BE2C (cell line): Measurements from ENCODE around the gene RBP4.

ENCODE experiments used
- DNase-seq: peaks from one replicate; pipeline ENCODE4 v3.0.0-alpha.2; 2020
- H3K27me3 ChIP-seq: fragments of 250-450 bp; sonication (Bioruptor Pico); 2 replicates; pipeline ENCODE4 v1.5.1; 2020; ENCODE audit warnings: mild to moderate bottlenecking
- H3K36me3 ChIP-seq: fragments of 250-450 bp; sonication (Bioruptor Pico); 2 replicates; pipeline ENCODE4 v1.5.1; 2020; ENCODE audit warnings: mild to moderate bottlenecking
- H3K4me1 ChIP-seq: fragments of 250-450 bp; sonication (Bioruptor Pico); 2 replicates; pipeline ENCODE4 v1.5.1; 2020
- H3K4me3 ChIP-seq: 2 replicates; pipeline ENCODE4 v1.5.1; 2011; ENCODE audit warnings: low read depth, low read length
- H3K9me3 ChIP-seq: fragments of 250-450 bp; sonication (Bioruptor Pico); 2 replicates; pipeline ENCODE4 v1.5.1; 2020
- CTCF ChIP-seq: IDR thresholded peaks from 2 replicates; pipeline ENCODE4 v1.5.1; 2012; ENCODE audit warnings: mild to moderate bottlenecking, low read depth, low read length

The RBP4 gene

GRCh38 chr10:93593749-93594148, 7.3 kb downstream of the RBP4 start:
- Histone ChIP-seq H3K36me3 (no peaks in the 10 kb centered on the region), H3K9me3 (no peaks in the 10 kb centered on the region), H3K4me1 (no peaks in the 10 kb centered on the region), H3K27me3 (no peaks in the 10 kb centered on the region), H3K4me3 (no peak overlapping the region)
- TF ChIP-seq CTCF = no peak
- DNase-seq = no peak

- H3K4me3 ChIP-seq = no peak overlapping the region
- no peaks in the 10 kb centered on the region for H3K4me1 ChIP-seq
- no peaks in the 10 kb centered on the region for H3K27me3 ChIP-seq
- no peaks in the 10 kb centered on the region for H3K36me3 ChIP-seq
- no peak for TF ChIP-seq CTCF
- no peak for DNase-seq
- H3K9me3 ChIP-seq = no peaks in the 10 kb centered on the region
These were observed 7.8 kb downstream of the RBP4 start for GRCh38 chr10:93593254-93593653.

GRCh38 chr10:93591065-93591808, 9.8 kb downstream of the RBP4 start:
- Histone ChIP-seq H3K27me3 (no peaks in the 10 kb centered on the region), H3K4me3 (no peak overlapping the region), H3K36me3 (no peaks in the 10 kb centered on the region), H3K4me1 (no peaks in the 10 kb centered on the region), H3K9me3 (no peaks in the 10 kb centered on the region)
- no peak for DNase-seq
- no peak for TF ChIP-seq CTCF

- no peaks in the 10 kb centered on the region for H3K27me3 ChIP-seq
- no peak overlapping the region for H3K4me3 ChIP-seq
- no peaks in the 10 kb centered on the region for H3K4me1 ChIP-seq
- H3K36me3 ChIP-seq = no peaks in the 10 kb centered on the region
- H3K9me3 ChIP-seq = no peaks in the 10 kb centered on the region
- no peak for DNase-seq
- no peak for TF ChIP-seq CTCF
These were observed 10.4 kb downstream of the RBP4 start for GRCh38 chr10:93590638-93591037.

- peak; percentile 34 for DNase-seq
- Histone ChIP-seq H3K27me3 (no peaks in the 10 kb centered on the region), H3K9me3 (no peaks in the 10 kb centered on the region), H3K36me3 (no peaks in the 10 kb centered on the region), H3K4me1 (no peaks in the 10 kb centered on the region), H3K4me3 (no peak overlapping the region)
- TF ChIP-seq CTCF = no peak
These were observed 11.1 kb downstream of the RBP4 start for GRCh38 chr10:93589648-93590562.

GRCh38 chr10:93584445-93584844, 16.6 kb downstream of the RBP4 start:
- Histone ChIP-seq H3K9me3 (no peaks in the 10 kb centered on the region), H3K27me3 (no peaks in the 10 kb centered on the region), H3K4me3 (no peak overlapping the region), H3K36me3 (no peaks in the 10 kb centered on the region), H3K4me1 (no peaks in the 10 kb centered on the region)
- TF ChIP-seq CTCF = no peak
- DNase-seq = no peak
